NOMO-1 treated with DMSO at 0.1 percent for 48 hours (cell line): Measurements from ENCODE around the gene GRAMD4.
"Not testable (repeated sequence)": the region's sequence is repeated elsewhere in the genome, so short reads cannot be mapped to it uniquely, and the experiment has no call there.

ENCODE experiments used
- DNase-seq: peaks from one replicate; lab custom pipeline; 2025; ENCODE audit not compliant: unreplicated experiment; lab: John Stamatoyannopoulos, UW

Gene GRAMD4

GRCh38 chr22:46617986-46618647 lies 2.1 kb upstream of the GRAMD4 start:
- no peak for DNase-seq

GRCh38 chr22:46618667-46619066 lies 1.5 kb upstream of the GRAMD4 start:
- no peak for DNase-seq

GRCh38 chr22:46619240-46619829 lies 851 bp upstream of the GRAMD4 start:
- DNase-seq: no peak

- no peak for DNase-seq
These were observed 529 bp downstream of the GRAMD4 start for GRCh38 chr22:46620588-46621242.

GRCh38 chr22:46621243-46621930 lies 1.2 kb downstream of the GRAMD4 start:
- DNase-seq: not testable (repeated sequence)

GRCh38 chr22:46622081-46622521 lies 1.9 kb downstream of the GRAMD4 start:
- DNase-seq: peak; percentile 61

GRCh38 chr22:46625113-46625842 lies 5.1 kb downstream of the GRAMD4 start:
- DNase-seq: no peak

- no peak for DNase-seq
These were observed 5.7 kb downstream of the GRAMD4 start for GRCh38 chr22:46625843-46626349.

GRCh38 chr22:46626356-46626755 lies 6.2 kb downstream of the GRAMD4 start:
- DNase-seq: no peak

- no peak for DNase-seq
These were observed 7.0 kb downstream of the GRAMD4 start for GRCh38 chr22:46626911-46627805.

GRCh38 chr22:46627806-46628482 lies 7.8 kb downstream of the GRAMD4 start:
- DNase-seq: no peak

GRCh38 chr22:46628756-46629155 lies 8.6 kb downstream of the GRAMD4 start:
- no peak for DNase-seq

- DNase-seq: no peak
These were observed 9.1 kb downstream of the GRAMD4 start for GRCh38 chr22:46629291-46629690.

GRCh38 chr22:46631113-46631512 lies 10.9 kb downstream of the GRAMD4 start:
- DNase-seq: no peak

- no peak for DNase-seq
These were observed 12.6 kb downstream of the GRAMD4 start for GRCh38 chr22:46632646-46633249.

- no peak for DNase-seq
These were observed 13.2 kb downstream of the GRAMD4 start for GRCh38 chr22:46633334-46633890.

- DNase-seq: no peak
These were observed 14.0 kb downstream of the GRAMD4 start for GRCh38 chr22:46634011-46634699.
